H1 (cell line): ENCODE measurements around the gene FRK.

ENCODE experiments used
- CTCF ChIP-seq, 3 experiments: IDR thresholded peaks; 1 replicate in 2 of 3; 2 replicates in 1 of 3; pipeline versions ENCODE4 v1.5.1 to v1.6.1; 2011; ENCODE audit warnings: low read length in 3 of 3, mild to moderate bottlenecking in 3 of 3, inconsistent platforms in 2 of 3, low read depth in 1 of 3, moderate library complexity in 1 of 3; ENCODE audit not compliant: insufficient read depth in 1 of 3; ENCODE audit errors: control extremely low read depth in 1 of 3
- GTF2F1 ChIP-seq: IDR thresholded peaks from 2 replicates; pipeline ENCODE4 v1.6.1; 2012; ENCODE audit warnings: low read depth, low read length, improper control_type of control experiment, borderline replicate concordance
- HDAC6 ChIP-seq: IDR thresholded peaks from one replicate; pipeline ENCODE4 v1.7.1; 2012; ENCODE audit warnings: low read depth, mild to moderate bottlenecking, inconsistent platforms, low read length, moderate library complexity
- PHF8 ChIP-seq: fragments of 200-600 bp; sonication (generic); conservative IDR thresholded peaks from 2 replicates; pipeline ENCODE4 v1.7.1; 2012; ENCODE audit warnings: low read depth, mild to moderate bottlenecking, inconsistent platforms, low read length, moderate library complexity
- RAD21 ChIP-seq, 2 experiments: IDR thresholded peaks in 1 of 2; conservative IDR thresholded peaks in 1 of 2; 2 replicates each; pipeline ENCODE4 v1.6.1; 2011; ENCODE audit warnings: low read depth in 2 of 2, low read length in 2 of 2, improper control_type of control experiment in 1 of 2, inconsistent platforms in 1 of 2, mild to moderate bottlenecking in 1 of 2, moderate library complexity in 1 of 2
- SIX5 ChIP-seq: IDR thresholded peaks from 2 replicates; pipeline ENCODE4 v1.6.1; 2011; ENCODE audit warnings: mild to moderate bottlenecking, low read depth, low read length

GRCh38 chr6:115945812-115946211, 114.9 kb downstream of the FRK start:
- no peak for TF ChIP-seq PHF8
- TF ChIP-seq GTF2F1: no peak
- no peak for TF ChIP-seq HDAC6
- no peak for TF ChIP-seq CTCF (IDR thresholded peaks at IDR 0.05; ENCODE audit: control extremely low read depth in 1 of 3, insufficient read depth in 1 of 3, low read depth in 1 of 3, low read length in 3 of 3)
- TF ChIP-seq SIX5: no peak
- no peak for TF ChIP-seq RAD21 (IDR thresholded peaks at IDR 0.05 in 1 of 2, conservative IDR thresholded peaks at IDR 0.05 in 1 of 2; ENCODE audit: low read depth in 2 of 2, low read length in 2 of 2)
